ENCODE results near the gene SYN1. TPM values are rescaled to one million over a fixed set of nuclear protein-coding genes. Genes with fewer than 3 reads are reported as not detected.

SYN1 gene
- total RNA-seq, 1 donor from 2014 or later = 0.44 TPM

GRCh38 chrX:47574547-47575301 lies 44.9 kb downstream of the SYN1 start:
- Histone ChIP-seq H3K4me3 (peak overlapping the region; percentile 27), H3K27ac (peak overlapping the region; percentile 60), H3K4me1 (peaks cover 13% of the 10 kb centered on the region), H3K36me3 (peaks cover 17% of the 10 kb centered on the region), H3K9me3 (no peaks in the 10 kb centered on the region), H3K27me3 (ENCODE audit: low read depth) (no peaks in the 10 kb centered on the region)
- no peak for ATAC-seq
- intact Hi-C loops (cut with DNase I) = no loop called here
- DNase-seq = no peak
- no peak for TF ChIP-seq CTCF (IDR thresholded peaks at IDR 0.05)

- Histone ChIP-seq H3K27ac (peak overlapping the region; percentile 60), H3K4me1 (peaks cover 9% of the 10 kb centered on the region), H3K36me3 (peaks cover 24% of the 10 kb centered on the region), H3K4me3 (peak overlapping the region; percentile 27), H3K27me3 (ENCODE audit: low read depth) (no peaks in the 10 kb centered on the region), H3K9me3 (no peaks in the 10 kb centered on the region)
- TF ChIP-seq CTCF (IDR thresholded peaks at IDR 0.05) = no peak
- ATAC-seq (peak; percentile 13 to 42), DNase-seq (no peak)
- intact Hi-C loops (cut with DNase I) = no loop called here
Measured at GRCh38 chrX:47574076-47574546, 45.5 kb downstream of the SYN1 start.

GRCh38 chrX:47573341-47574075 lies 46.1 kb downstream of the SYN1 start:
- Histone ChIP-seq H3K4me3 (peak overlapping the region; percentile 27), H3K27me3 (ENCODE audit: low read depth) (no peaks in the 10 kb centered on the region)
- no peak for DNase-seq

GRCh38 chrX:47572773-47573340 lies 46.8 kb downstream of the SYN1 start:
- Histone ChIP-seq H3K9me3 (no peaks in the 10 kb centered on the region), H3K36me3 (peaks cover 36% of the 10 kb centered on the region), H3K4me3 (no peak overlapping the region), H3K27ac (no peak overlapping the region), H3K27me3 (ENCODE audit: low read depth) (no peaks in the 10 kb centered on the region), H3K4me1 (no peaks in the 10 kb centered on the region)
- intact Hi-C loops (cut with DNase I) = no loop called here
- ATAC-seq (peak in 1 of 2 donors; percentile 3), DNase-seq (no peak)
- no peak for TF ChIP-seq CTCF (IDR thresholded peaks at IDR 0.05)

More at GRCh38 chrX:47573341-47574075, 46.1 kb downstream of the SYN1 start:
- ATAC-seq = peak; percentile 8 to 38
- peak overlapping the region; percentile 60 for H3K27ac ChIP-seq
- peaks cover 30% of the 10 kb centered on the region for H3K36me3 ChIP-seq
- H3K9me3 ChIP-seq = no peaks in the 10 kb centered on the region
- no peak for TF ChIP-seq CTCF (IDR thresholded peaks at IDR 0.05)
- intact Hi-C loops (cut with DNase I) = no loop called here
- peaks cover 3% of the 10 kb centered on the region for H3K4me1 ChIP-seq

- DNase-seq (no peak), ATAC-seq (no peak)
- no peaks in the 10 kb centered on the region for H3K9me3 ChIP-seq
- H3K27ac ChIP-seq = no peak overlapping the region
- no peak overlapping the region for H3K4me3 ChIP-seq
- intact Hi-C loops (cut with DNase I) = no loop called here
- peaks cover 46% of the 10 kb centered on the region for H3K36me3 ChIP-seq
- TF ChIP-seq CTCF (IDR thresholded peaks at IDR 0.05) = no peak
- no peaks in the 10 kb centered on the region for H3K4me1 ChIP-seq
- H3K27me3 ChIP-seq (ENCODE audit: low read depth) = no peaks in the 10 kb centered on the region
Measured at GRCh38 chrX:47571896-47572295, 47.8 kb downstream of the SYN1 start.
